Loucy (cell line): ENCODE measurements around the gene CXCL1.

Experiments used
- EZH2phosphoT487 ChIP-seq: fragments of 200-600 bp; IDR thresholded peaks from 2 replicates; pipeline ENCODE4 v1.6.1; 2018; ENCODE audit warnings: antibody characterized with exemption, mild to moderate bottlenecking, moderate library complexity, borderline replicate concordance
- TF ChIP-seq, protein P1 (sequence below): fragments of 200-600 bp; sonication (generic); conservative IDR thresholded peaks from 2 replicates; pipeline ENCODE4 v1.5.1; 2014; ENCODE audit warnings: mild to moderate bottlenecking, antibody characterized with exemption, low read length

DNA sequence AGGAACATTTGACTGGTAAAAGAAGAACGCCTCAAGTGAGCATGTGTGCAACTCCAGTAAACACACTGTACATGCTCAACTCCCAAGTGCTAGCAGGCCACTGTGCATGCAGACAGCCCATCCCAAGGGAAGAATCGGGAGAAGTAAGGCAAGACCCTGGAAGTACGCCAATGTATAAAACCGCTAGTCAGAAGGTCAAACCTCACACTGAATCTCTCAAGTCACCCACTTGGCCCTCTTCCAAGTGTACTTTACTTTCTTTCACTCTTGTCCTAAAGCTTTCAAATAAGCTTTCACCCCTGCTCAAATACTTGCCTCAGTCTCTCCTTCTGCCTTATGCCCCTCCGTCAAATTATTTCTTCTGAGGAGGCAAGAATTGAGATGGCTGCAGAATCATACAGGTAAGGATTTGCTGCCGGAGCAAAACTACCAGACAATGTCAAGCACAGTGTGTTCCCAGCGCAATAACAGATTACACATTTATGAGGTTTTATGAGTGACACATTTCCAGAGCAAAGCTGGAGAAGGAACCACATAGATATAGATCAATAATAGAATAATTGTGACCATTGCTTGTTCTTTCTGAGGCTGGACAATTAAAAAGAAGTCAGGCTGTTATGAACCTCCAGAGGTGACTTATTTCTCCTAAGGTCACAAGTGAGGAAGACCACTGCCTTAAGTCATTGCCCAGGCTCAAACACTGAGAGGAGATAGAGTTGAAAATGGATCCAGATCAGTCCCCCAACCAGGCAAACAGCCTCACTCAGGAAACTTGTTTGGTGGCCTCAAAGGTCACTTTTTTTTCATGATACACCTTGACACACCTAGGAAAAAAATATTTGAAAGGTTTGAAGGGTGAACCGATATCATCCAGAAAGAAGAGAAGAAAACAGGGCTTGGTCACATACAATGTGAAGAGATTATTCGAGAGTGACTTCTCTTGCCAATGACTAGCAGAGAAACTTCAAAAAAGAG lies 26.3 kb downstream of the CXCL1 start:
- TF ChIP-seq, protein P1, sequence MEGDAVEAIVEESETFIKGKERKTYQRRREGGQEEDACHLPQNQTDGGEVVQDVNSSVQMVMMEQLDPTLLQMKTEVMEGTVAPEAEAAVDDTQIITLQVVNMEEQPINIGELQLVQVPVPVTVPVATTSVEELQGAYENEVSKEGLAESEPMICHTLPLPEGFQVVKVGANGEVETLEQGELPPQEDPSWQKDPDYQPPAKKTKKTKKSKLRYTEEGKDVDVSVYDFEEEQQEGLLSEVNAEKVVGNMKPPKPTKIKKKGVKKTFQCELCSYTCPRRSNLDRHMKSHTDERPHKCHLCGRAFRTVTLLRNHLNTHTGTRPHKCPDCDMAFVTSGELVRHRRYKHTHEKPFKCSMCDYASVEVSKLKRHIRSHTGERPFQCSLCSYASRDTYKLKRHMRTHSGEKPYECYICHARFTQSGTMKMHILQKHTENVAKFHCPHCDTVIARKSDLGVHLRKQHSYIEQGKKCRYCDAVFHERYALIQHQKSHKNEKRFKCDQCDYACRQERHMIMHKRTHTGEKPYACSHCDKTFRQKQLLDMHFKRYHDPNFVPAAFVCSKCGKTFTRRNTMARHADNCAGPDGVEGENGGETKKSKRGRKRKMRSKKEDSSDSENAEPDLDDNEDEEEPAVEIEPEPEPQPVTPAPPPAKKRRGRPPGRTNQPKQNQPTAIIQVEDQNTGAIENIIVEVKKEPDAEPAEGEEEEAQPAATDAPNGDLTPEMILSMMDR, result no peak
- TF ChIP-seq EZH2phosphoT487, result no peak
